Measurements from ENCODE around the gene NKPD1. TPM values are rescaled to one million over a fixed set of nuclear protein-coding genes. Genes with fewer than 3 reads are reported as not detected.

The NKPD1 gene
- total RNA-seq, 1 donor from 2014 or later, result not detected

- no peaks in the 10 kb centered on the region for H3K36me3 ChIP-seq (ENCODE audit: insufficient read depth, low read length)
- no peaks in the 10 kb centered on the region for H3K36me3 Mint-ChIP-seq (ENCODE audit: low read depth, unreplicated experiment)
- no peak overlapping the region for H2AFZ ChIP-seq (ENCODE audit: low read depth, low read length)
- H3K4me1 Mint-ChIP-seq (ENCODE audit: low read depth, unreplicated experiment), result peaks cover 16% of the 10 kb centered on the region
- H3K9me3 ChIP-seq (ENCODE audit: insufficient read depth, low read depth, low read length), result no peaks in the 10 kb centered on the region
- no peaks in the 10 kb centered on the region for H3K27me3 Mint-ChIP-seq (ENCODE audit: low read depth, unreplicated experiment)
- TF ChIP-seq EZH2 (IDR thresholded peaks at IDR 0.05; ENCODE audit: insufficient read depth, low read length) (no peak), CTCF (IDR thresholded peaks at IDR 0.05; ENCODE audit: insufficient read depth, low read depth, low read length) (no peak)
- H3K27me3 ChIP-seq (ENCODE audit: insufficient read depth, low read length), result no peaks in the 10 kb centered on the region
- no peaks in the 10 kb centered on the region for H4K20me1 ChIP-seq (ENCODE audit: insufficient read depth, low read length)
- H3K4me3 Mint-ChIP-seq (ENCODE audit: unreplicated experiment), result no peak overlapping the region
- no peak overlapping the region for H3K4me2 ChIP-seq (ENCODE audit: low read length)
- H3K9me3 Mint-ChIP-seq (ENCODE audit: unreplicated experiment), result no peaks in the 10 kb centered on the region
- H3K9ac ChIP-seq (ENCODE audit: low read length), result no peak overlapping the region
- no peak overlapping the region for H3K27ac ChIP-seq (ENCODE audit: low read depth, low read length)
- no peak for DNase-seq (ENCODE audit: low read depth)
- no peak overlapping the region for H3K27ac Mint-ChIP-seq (ENCODE audit: unreplicated experiment)
- no peak overlapping the region for H3K4me3 ChIP-seq (ENCODE audit: insufficient read depth, low read depth, low read length)
- no peaks in the 10 kb centered on the region for H3K79me2 ChIP-seq (ENCODE audit: insufficient read depth, low read length)
- H3K4me1 ChIP-seq (ENCODE audit: insufficient read depth, low read length), result no peaks in the 10 kb centered on the region
- no peak for FAIRE-seq
Observed at GRCh38 chr19:45170146-45171106, 9.6 kb upstream of the NKPD1 start.

GRCh38 chr19:45169602-45170001, 8.8 kb upstream of the NKPD1 start:
- no peak for FAIRE-seq
- H3K27ac ChIP-seq (ENCODE audit: low read depth, low read length), result no peak overlapping the region
- H3K4me3 ChIP-seq (ENCODE audit: insufficient read depth, low read depth, low read length), result no peak overlapping the region
- Mint-ChIP-seq H3K27ac (ENCODE audit: unreplicated experiment) (no peak overlapping the region), H3K27me3 (ENCODE audit: low read depth, unreplicated experiment) (no peaks in the 10 kb centered on the region), H3K4me3 (ENCODE audit: unreplicated experiment) (no peak overlapping the region), H3K9me3 (ENCODE audit: unreplicated experiment) (no peaks in the 10 kb centered on the region), H3K36me3 (ENCODE audit: low read depth, unreplicated experiment) (no peaks in the 10 kb centered on the region), H3K4me1 (ENCODE audit: low read depth, unreplicated experiment) (peaks cover 16% of the 10 kb centered on the region)
- H3K4me2 ChIP-seq (ENCODE audit: low read length), result no peak overlapping the region
- H3K27me3 ChIP-seq (ENCODE audit: insufficient read depth, low read length), result no peaks in the 10 kb centered on the region
- H3K9me3 ChIP-seq (ENCODE audit: insufficient read depth, low read depth, low read length), result no peaks in the 10 kb centered on the region
- H2AFZ ChIP-seq (ENCODE audit: low read depth, low read length), result no peak overlapping the region
- H3K9ac ChIP-seq (ENCODE audit: low read length), result no peak overlapping the region
- no peaks in the 10 kb centered on the region for H4K20me1 ChIP-seq (ENCODE audit: insufficient read depth, low read length)
- DNase-seq (ENCODE audit: low read depth), result no peak
- no peaks in the 10 kb centered on the region for H3K36me3 ChIP-seq (ENCODE audit: insufficient read depth, low read length)
- peaks cover 2% of the 10 kb centered on the region for H3K4me1 ChIP-seq (ENCODE audit: insufficient read depth, low read length)
- H3K79me2 ChIP-seq (ENCODE audit: insufficient read depth, low read length), result no peaks in the 10 kb centered on the region
- TF ChIP-seq CTCF (IDR thresholded peaks at IDR 0.05; ENCODE audit: insufficient read depth, low read depth, low read length), result no peak
- no peak for TF ChIP-seq EZH2 (IDR thresholded peaks at IDR 0.05; ENCODE audit: insufficient read depth, low read length)

Measured in astrocyte (in vitro differentiated cells and primary cell).